Caco-2 (cell line): ENCODE measurements around the gene C11orf58. TPM values are rescaled to one million over a fixed set of nuclear protein-coding genes. Genes with fewer than 3 reads are reported as not detected.

Source experiments
- BruUV-seq: library from RNA; stranded (reverse); fragments of 400-500 nt; replicated peaks from 2 replicates; lab custom pipeline; 2021; lab: Mats Ljungman, UMichigan
- CTCF ChIA-PET: fragments of 300-600 bp; sonication (Branson Sonifier 250); formaldehyde crosslinking; loops from one replicate; lab custom pipeline; 2022; ENCODE audit warnings: antibody characterized with exemption; lab: Charles Lee
- POLR2A ChIA-PET: fragments of 300-600 bp; sonication (Branson Sonifier 250); formaldehyde crosslinking; loops from one replicate; lab custom pipeline; 2022; ENCODE audit warnings: antibody characterized with exemption; lab: Charles Lee
- DNase-seq, 2 experiments: peaks; one replicate each; pipeline versions ENCODE4 v3.0.0 to v3.0.0-alpha.2; 2020 to 2022
- H3K27me3 ChIP-seq: replicated peaks from 2 replicates; pipeline ENCODE4 v1.6.0; 2011; ENCODE audit warnings: low read length; ENCODE audit not compliant: control insufficient read depth, insufficient read depth
- H3K36me3 ChIP-seq: 2 replicates; pipeline ENCODE4 v1.5.1; 2011; ENCODE audit warnings: low read length; ENCODE audit not compliant: control insufficient read depth, insufficient read depth
- H3K4me1 ChIP-seq: fragments of 250-450 bp; sonication (Bioruptor Pico); 2 replicates; pipeline ENCODE4 v1.5.1; 2020; ENCODE audit warnings: mild to moderate bottlenecking
- H3K4me3 ChIP-seq: 2 replicates; pipeline ENCODE4 v1.5.1; 2011; ENCODE audit warnings: low read depth, mild to moderate bottlenecking, control low read depth, low read length
- H3K9me3 ChIP-seq: fragments of 250-450 bp; sonication (Bioruptor Pico); 2 replicates; pipeline ENCODE4 v1.5.1; 2020; ENCODE audit warnings: mild to moderate bottlenecking, moderate library complexity
- H3K27ac Mint-ChIP-seq: one replicate; pipeline ENCODE4 v1.8.0; 2022; ENCODE audit warnings: mixed read lengths; ENCODE audit not compliant: unreplicated experiment
- H3K27me3 Mint-ChIP-seq: one replicate; pipeline ENCODE4 v1.8.0; 2022; ENCODE audit warnings: mixed read lengths; ENCODE audit not compliant: insufficient read depth, unreplicated experiment
- H3K36me3 Mint-ChIP-seq: one replicate; pipeline ENCODE4 v1.8.0; 2022; ENCODE audit warnings: mild to moderate bottlenecking, mixed read lengths; ENCODE audit not compliant: insufficient read depth, unreplicated experiment
- H3K4me1 Mint-ChIP-seq: one replicate; pipeline ENCODE4 v1.8.0; 2022; ENCODE audit warnings: low read depth, mixed read lengths; ENCODE audit not compliant: unreplicated experiment
- H3K4me3 Mint-ChIP-seq: one replicate; pipeline ENCODE4 v1.8.0; 2022; ENCODE audit warnings: mild to moderate bottlenecking, moderate library complexity, mixed read lengths; ENCODE audit not compliant: unreplicated experiment
- H3K9me3 Mint-ChIP-seq: one replicate; pipeline ENCODE4 v1.8.0; 2022; ENCODE audit warnings: mixed read lengths; ENCODE audit not compliant: unreplicated experiment
- intact Hi-C: fragments of 100-400 bp; cut with micrococcal nuclease; formaldehyde crosslinking; loops from one replicate; pipeline ENCODE4 v1.10.0; 2022; ENCODE audit not compliant: unreplicated experiment
- total RNA-seq: library from RNA; stranded (reverse); gene quantifications from 2 replicates; pipeline ENCODE4 v1.2.3, GENCODE V29; 2022
- TF ChIP-seq, protein P1 (sequence below), 2 experiments: fragments of 200-600 bp in 1 of 2; IDR thresholded peaks; 1 replicate in 1 of 2; 2 replicates in 1 of 2; pipeline versions ENCODE4 v1.5.1 to v1.8.0; 2011 to 2022; ENCODE audit warnings: antibody characterized with exemption in 1 of 2, control low read depth in 1 of 2, inconsistent platforms in 1 of 2, low read depth in 1 of 2, low read length in 1 of 2, mild to moderate bottlenecking in 1 of 2, moderate library complexity in 1 of 2; ENCODE audit not compliant: insufficient read depth in 1 of 2, severe bottlenecking in 1 of 2, unreplicated experiment in 1 of 2

C11orf58 gene
- total RNA-seq, 1 experiment from 2014 or later, result 209 TPM

GRCh38 chr11:16772141-16772512, 33.7 kb downstream of the C11orf58 start:
- POLR2A ChIA-PET, result no interaction called here
- TF ChIP-seq, protein P1, sequence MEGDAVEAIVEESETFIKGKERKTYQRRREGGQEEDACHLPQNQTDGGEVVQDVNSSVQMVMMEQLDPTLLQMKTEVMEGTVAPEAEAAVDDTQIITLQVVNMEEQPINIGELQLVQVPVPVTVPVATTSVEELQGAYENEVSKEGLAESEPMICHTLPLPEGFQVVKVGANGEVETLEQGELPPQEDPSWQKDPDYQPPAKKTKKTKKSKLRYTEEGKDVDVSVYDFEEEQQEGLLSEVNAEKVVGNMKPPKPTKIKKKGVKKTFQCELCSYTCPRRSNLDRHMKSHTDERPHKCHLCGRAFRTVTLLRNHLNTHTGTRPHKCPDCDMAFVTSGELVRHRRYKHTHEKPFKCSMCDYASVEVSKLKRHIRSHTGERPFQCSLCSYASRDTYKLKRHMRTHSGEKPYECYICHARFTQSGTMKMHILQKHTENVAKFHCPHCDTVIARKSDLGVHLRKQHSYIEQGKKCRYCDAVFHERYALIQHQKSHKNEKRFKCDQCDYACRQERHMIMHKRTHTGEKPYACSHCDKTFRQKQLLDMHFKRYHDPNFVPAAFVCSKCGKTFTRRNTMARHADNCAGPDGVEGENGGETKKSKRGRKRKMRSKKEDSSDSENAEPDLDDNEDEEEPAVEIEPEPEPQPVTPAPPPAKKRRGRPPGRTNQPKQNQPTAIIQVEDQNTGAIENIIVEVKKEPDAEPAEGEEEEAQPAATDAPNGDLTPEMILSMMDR (IDR thresholded peaks at IDR 0.05; ENCODE audit: insufficient read depth in 1 of 2, low read depth in 1 of 2, low read length in 1 of 2, severe bottlenecking in 1 of 2, unreplicated experiment in 1 of 2), result no peak
- Histone ChIP-seq H3K4me3 (no peak overlapping the region), H3K36me3 (no peaks in the 10 kb centered on the region), H3K9me3 (no peaks in the 10 kb centered on the region), H3K27me3 (no peaks in the 10 kb centered on the region), H3K4me1 (no peaks in the 10 kb centered on the region; the same call in 1 of the 2 replicates)
- no peak overlapping the region for H3K4me3 Mint-ChIP-seq
- DNase-seq, result no peak
- no peak overlapping the region for H3K27ac Mint-ChIP-seq
- no peaks in the 10 kb centered on the region for H3K36me3 Mint-ChIP-seq
- intact Hi-C loops, result no loop called here
- no TSS peak for BruUV-seq
- no peaks in the 10 kb centered on the region for H3K4me1 Mint-ChIP-seq
- H3K9me3 Mint-ChIP-seq, result no peaks in the 10 kb centered on the region
- CTCF ChIA-PET, result no interaction called here
- no peaks in the 10 kb centered on the region for H3K27me3 Mint-ChIP-seq

DNA sequence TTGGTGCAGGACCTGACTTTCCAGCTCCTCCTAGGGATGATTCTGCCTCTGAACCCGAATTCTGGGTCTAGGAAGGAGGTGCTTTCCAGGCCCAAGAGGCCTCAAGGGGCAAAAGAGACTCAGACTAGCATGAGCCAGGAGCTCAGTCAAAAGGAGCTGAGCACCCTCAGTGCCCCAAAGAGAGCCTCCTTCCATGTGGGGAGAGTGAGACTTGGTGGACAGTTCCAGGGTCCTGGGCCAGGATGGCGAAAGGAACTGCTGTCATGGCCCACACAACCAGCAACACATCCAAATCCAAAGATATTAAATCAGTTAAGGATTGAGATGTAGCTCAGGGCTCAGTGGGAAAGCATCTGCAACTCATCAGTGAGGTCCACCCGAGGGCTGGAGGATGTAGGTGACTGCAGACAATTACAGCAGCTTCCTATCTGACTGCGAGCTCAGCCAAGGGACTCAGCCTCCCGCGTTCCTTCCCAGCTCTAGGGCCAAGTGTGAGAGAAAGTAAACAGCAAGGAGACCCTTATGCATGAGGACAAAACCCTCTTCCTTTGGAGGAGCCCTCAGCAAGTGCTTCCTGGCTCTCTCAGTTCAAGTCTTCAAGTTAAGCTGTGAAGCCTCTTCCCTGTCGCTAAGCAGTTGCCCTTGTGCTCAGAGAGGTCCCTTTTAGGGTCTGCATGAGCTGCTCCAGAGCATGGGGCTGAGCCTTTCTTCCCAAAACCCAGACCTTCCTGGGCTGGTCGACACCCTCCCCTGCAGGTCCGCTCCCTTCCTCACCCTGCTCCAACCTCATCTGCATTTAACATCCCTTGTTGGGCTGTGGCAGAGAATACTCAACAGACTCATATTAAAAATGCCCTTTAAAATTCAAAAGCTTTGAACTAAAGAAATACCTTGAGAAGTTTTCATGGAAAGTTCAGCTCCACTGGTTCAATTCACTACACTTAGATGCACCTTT, 35.8 kb downstream of the C11orf58 start:
- no peak for DNase-seq
- no peaks in the 10 kb centered on the region; the same call in 1 of the 2 replicates for H3K36me3 ChIP-seq
- TF ChIP-seq, protein P1 (IDR thresholded peaks at IDR 0.05; ENCODE audit: insufficient read depth in 1 of 2, low read depth in 1 of 2, low read length in 1 of 2, severe bottlenecking in 1 of 2, unreplicated experiment in 1 of 2), result no peak
- Mint-ChIP-seq H3K4me1 (no peaks in the 10 kb centered on the region), H3K36me3 (peaks cover 1% of the 10 kb centered on the region), H3K9me3 (no peaks in the 10 kb centered on the region), H3K27ac (no peak overlapping the region), H3K4me3 (no peak overlapping the region), H3K27me3 (no peaks in the 10 kb centered on the region)
- no peaks in the 10 kb centered on the region for H3K27me3 ChIP-seq
- BruUV-seq, result no TSS peak
- ChIA-PET CTCF (interaction anchor here (1.3 kb wide), 1 partner anchor 11 kb away, joined by 4 read pairs; no protein-coding TSS in a partner anchor), POLR2A (no interaction called here)
- no peak overlapping the region for H3K4me3 ChIP-seq
- H3K4me1 ChIP-seq, result no peaks in the 10 kb centered on the region; the same call in 1 of the 2 replicates
- intact Hi-C loops, result no loop called here
- H3K9me3 ChIP-seq, result no peaks in the 10 kb centered on the region

DNA sequence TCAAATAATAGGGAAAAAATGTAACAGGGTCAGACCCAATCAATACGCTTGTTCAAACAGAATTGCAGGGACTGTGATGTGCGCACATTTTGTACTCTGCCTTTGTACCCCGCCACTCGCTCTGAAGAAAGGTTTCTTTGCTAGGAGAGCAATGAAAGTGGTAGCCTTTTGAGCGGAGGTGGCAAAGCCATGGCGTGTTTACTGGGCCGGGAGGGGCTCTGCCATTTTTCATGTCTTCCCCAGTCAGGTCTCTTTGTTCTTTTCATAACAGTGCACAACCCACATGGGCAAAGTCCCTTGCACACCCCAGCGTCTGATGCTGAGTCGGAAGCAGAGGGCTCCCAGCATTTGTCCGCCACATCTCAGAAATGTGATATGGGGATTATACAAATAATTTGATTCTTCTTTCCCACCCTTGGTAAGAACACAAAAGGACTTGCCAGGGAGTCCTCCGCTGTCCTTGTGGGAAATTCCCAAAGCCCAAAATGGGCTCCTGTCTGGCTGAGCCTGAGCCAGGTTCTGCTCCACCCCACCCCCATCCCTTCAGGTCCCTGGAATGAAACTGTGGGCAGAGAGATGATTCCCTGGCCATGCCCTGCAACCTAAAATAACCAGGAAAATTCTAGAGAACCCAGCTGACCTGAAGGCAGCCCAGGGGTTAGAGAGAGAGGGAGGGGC, 36.6 kb downstream of the C11orf58 start:
- no peaks in the 10 kb centered on the region for H3K9me3 Mint-ChIP-seq
- intact Hi-C loops, result no loop called here
- no peaks in the 10 kb centered on the region for H3K27me3 Mint-ChIP-seq
- peaks cover 7% of the 10 kb centered on the region for H3K36me3 Mint-ChIP-seq
- Histone ChIP-seq H3K4me3 (no peak overlapping the region), H3K9me3 (no peaks in the 10 kb centered on the region), H3K27me3 (no peaks in the 10 kb centered on the region), H3K36me3 (no peaks in the 10 kb centered on the region; the same call in 1 of the 2 replicates), H3K4me1 (no peaks in the 10 kb centered on the region; the same call in 1 of the 2 replicates)
- CTCF ChIA-PET, result no interaction called here
- POLR2A ChIA-PET, result no interaction called here
- no peak for DNase-seq
- no peaks in the 10 kb centered on the region for H3K4me1 Mint-ChIP-seq
- H3K4me3 Mint-ChIP-seq, result no peak overlapping the region
- TF ChIP-seq, protein P1 (IDR thresholded peaks at IDR 0.05; ENCODE audit: insufficient read depth in 1 of 2, low read depth in 1 of 2, low read length in 1 of 2, severe bottlenecking in 1 of 2, unreplicated experiment in 1 of 2), result no peak
- no TSS peak for BruUV-seq
- no peak overlapping the region for H3K27ac Mint-ChIP-seq
